Measurements from ENCODE around the gene MBNL2. TPM values are rescaled to one million over a fixed set of nuclear protein-coding genes. Genes with fewer than 3 reads are reported as not detected.
A peak's percentile ranks its signal among the peaks of the same experiment; 100 is the strongest.

MBNL2 gene
- total and polyA plus RNA-seq, 2 of the 13 experiments (the other 11 are each of a cell fraction or from before 2014, with no cell fraction given), result 30.8 to 59.0 TPM

DNA sequence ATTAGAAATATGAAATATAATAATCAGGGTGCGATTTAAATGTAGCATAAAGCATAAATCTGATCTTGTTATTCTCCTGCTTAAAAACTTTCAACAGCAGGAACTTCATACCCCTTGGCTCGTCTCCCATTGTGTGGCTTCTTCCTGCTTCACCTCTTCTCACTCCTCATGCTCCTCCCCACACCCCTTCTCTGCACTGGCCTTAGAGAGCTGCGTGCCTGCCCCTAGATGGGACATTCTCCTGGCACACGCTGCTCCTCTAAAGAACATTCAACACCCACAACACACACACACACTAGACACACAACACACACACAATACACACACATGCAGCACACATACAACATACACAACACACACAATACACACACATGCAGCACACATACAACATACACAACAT lies 107.2 kb downstream of the MBNL2 start:
- CTCF ChIA-PET (ENCODE audit: low intra/inter-chr PET ratio, low total read pairs), result no interaction called here
- intact Hi-C loops (cut with micrococcal nuclease; ENCODE audit: unreplicated experiment), result no loop called here

More for the DNA sequence above, 107.2 kb downstream of the MBNL2 start:
- Histone ChIP-seq H3K9me3 (ENCODE audit: low read length) (no peaks in the 10 kb centered on the region), H3K4me2 (ENCODE audit: low read depth, low read length) (no peak overlapping the region), H3K27ac (ENCODE audit: extremely low read length, insufficient read depth, low read length) (no peak overlapping the region), H3K4me1 (ENCODE audit: insufficient read depth, low read length) (no peaks in the 10 kb centered on the region), H3K36me3 (replicated peaks in 1 of 2; ENCODE audit: control insufficient read depth in 1 of 2, insufficient read depth in 2 of 2, low read length in 2 of 2) (peaks cover 16 to 44% of the 10 kb centered on the region in 2 experiments), H3K79me2 (ENCODE audit: insufficient read depth, low read length) (peaks cover 46% of the 10 kb centered on the region), H3K9ac (ENCODE audit: insufficient read depth, low read depth, low read length) (no peak overlapping the region), H2AFZ (ENCODE audit: low read length) (no peak overlapping the region), H4K20me1 (ENCODE audit: insufficient read depth, low read length) (peaks cover 58% of the 10 kb centered on the region), H3K4me3 (replicated peaks in 1 of 3; ENCODE audit: insufficient read depth in 1 of 3, low read depth in 2 of 3, low read length in 3 of 3) (no peak overlapping the region), H3K27me3 (ENCODE audit: control insufficient read depth in 1 of 2, insufficient read depth in 2 of 2, low read length in 2 of 2) (no peaks in the 10 kb centered on the region)
- POLR2A ChIA-PET, result no interaction called here
- ATAC-seq (no peak), FAIRE-seq (peak; percentile 12), DNase-seq (ENCODE audit: low spot score) (no peak)
- WGBS (ENCODE audit: low lambda C conversion rate), result 96% methylated on average over 4 of the region's 4 CpGs
- no TSS peak for BruUV-seq (replicated peaks)
- in situ Hi-C loops (cut with HindIII; ENCODE audit: extremely low pct_ligation_motif_present, low pct_unique_long_range_greater_than_20kb), result no loop called here
- TF ChIP-seq, protein P1, sequence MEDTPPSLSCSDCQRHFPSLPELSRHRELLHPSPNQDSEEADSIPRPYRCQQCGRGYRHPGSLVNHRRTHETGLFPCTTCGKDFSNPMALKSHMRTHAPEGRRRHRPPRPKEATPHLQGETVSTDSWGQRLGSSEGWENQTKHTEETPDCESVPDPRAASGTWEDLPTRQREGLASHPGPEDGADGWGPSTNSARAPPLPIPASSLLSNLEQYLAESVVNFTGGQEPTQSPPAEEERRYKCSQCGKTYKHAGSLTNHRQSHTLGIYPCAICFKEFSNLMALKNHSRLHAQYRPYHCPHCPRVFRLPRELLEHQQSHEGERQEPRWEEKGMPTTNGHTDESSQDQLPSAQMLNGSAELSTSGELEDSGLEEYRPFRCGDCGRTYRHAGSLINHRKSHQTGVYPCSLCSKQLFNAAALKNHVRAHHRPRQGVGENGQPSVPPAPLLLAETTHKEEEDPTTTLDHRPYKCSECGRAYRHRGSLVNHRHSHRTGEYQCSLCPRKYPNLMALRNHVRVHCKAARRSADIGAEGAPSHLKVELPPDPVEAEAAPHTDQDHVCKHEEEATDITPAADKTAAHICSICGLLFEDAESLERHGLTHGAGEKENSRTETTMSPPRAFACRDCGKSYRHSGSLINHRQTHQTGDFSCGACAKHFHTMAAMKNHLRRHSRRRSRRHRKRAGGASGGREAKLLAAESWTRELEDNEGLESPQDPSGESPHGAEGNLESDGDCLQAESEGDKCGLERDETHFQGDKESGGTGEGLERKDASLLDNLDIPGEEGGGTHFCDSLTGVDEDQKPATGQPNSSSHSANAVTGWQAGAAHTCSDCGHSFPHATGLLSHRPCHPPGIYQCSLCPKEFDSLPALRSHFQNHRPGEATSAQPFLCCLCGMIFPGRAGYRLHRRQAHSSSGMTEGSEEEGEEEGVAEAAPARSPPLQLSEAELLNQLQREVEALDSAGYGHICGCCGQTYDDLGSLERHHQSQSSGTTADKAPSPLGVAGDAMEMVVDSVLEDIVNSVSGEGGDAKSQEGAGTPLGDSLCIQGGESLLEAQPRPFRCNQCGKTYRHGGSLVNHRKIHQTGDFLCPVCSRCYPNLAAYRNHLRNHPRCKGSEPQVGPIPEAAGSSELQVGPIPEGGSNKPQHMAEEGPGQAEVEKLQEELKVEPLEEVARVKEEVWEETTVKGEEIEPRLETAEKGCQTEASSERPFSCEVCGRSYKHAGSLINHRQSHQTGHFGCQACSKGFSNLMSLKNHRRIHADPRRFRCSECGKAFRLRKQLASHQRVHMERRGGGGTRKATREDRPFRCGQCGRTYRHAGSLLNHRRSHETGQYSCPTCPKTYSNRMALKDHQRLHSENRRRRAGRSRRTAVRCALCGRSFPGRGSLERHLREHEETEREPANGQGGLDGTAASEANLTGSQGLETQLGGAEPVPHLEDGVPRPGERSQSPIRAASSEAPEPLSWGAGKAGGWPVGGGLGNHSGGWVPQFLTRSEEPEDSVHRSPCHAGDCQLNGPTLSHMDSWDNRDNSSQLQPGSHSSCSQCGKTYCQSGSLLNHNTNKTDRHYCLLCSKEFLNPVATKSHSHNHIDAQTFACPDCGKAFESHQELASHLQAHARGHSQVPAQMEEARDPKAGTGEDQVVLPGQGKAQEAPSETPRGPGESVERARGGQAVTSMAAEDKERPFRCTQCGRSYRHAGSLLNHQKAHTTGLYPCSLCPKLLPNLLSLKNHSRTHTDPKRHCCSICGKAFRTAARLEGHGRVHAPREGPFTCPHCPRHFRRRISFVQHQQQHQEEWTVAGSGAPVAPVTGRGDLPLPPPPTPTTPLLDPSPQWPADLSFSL (CRISPR knock-in tag; IDR thresholded peaks at IDR 0.05), result peak; percentile 75
- TF ChIP-seq, protein P2, sequence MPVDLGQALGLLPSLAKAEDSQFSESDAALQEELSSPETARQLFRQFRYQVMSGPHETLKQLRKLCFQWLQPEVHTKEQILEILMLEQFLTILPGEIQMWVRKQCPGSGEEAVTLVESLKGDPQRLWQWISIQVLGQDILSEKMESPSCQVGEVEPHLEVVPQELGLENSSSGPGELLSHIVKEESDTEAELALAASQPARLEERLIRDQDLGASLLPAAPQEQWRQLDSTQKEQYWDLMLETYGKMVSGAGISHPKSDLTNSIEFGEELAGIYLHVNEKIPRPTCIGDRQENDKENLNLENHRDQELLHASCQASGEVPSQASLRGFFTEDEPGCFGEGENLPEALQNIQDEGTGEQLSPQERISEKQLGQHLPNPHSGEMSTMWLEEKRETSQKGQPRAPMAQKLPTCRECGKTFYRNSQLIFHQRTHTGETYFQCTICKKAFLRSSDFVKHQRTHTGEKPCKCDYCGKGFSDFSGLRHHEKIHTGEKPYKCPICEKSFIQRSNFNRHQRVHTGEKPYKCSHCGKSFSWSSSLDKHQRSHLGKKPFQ (CRISPR knock-in tag; IDR thresholded peaks at IDR 0.05; ENCODE audit: insufficient replicate concordance), result no peak
